Stimulated activated CD4-positive, alpha-beta T cell treated with anti-CD3 and anti-CD28 coated beads, TNF-alpha, amount 100 ng/mL, for 4 hours (primary cell): ENCODE data around the gene ZNF133.
"Not testable (repeated sequence)": the region's sequence is repeated elsewhere in the genome, so short reads cannot be mapped to it uniquely, and the experiment has no call there.

Experiments used
- DNase-seq, 3 experiments: peaks; one replicate each; pipeline ENCODE4 v3.0.0-alpha.2; 2020; ENCODE audit warnings: low read depth in 3 of 3

ZNF133 gene

DNA sequence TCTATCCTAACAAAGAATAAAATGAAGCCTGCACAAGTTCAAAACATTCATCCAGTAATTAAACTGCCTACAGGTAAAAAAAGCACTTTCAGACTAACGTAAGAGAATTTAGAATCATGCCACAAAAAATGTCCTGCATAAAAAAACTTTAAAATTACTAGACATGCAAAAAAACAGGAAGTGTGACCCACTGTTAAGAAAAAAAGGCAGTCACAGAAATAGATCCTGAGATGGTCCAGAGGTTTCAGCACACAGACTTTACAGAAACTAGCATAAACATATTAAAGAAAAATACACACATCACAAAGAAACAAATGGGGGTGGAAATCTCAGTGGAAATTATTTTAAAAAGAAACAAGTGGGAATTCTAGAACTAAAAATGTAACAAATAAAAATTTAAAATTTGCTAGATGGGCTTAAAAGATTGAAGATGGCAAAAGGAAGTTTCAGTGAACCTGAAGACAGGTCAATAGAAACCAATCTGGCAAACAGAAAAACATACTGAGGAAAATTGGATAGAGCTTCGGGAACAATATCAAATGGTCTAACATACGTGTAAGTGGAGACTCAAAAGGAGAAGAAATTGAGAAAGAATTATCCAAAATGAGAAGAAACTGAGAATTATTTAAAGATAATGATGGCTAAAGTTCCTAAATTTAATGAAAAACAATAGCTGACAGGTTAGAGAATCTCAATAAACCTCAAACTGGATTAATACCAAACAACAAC lies 3.4 kb upstream of the ZNF133 start:
- no peak for DNase-seq

DNA sequence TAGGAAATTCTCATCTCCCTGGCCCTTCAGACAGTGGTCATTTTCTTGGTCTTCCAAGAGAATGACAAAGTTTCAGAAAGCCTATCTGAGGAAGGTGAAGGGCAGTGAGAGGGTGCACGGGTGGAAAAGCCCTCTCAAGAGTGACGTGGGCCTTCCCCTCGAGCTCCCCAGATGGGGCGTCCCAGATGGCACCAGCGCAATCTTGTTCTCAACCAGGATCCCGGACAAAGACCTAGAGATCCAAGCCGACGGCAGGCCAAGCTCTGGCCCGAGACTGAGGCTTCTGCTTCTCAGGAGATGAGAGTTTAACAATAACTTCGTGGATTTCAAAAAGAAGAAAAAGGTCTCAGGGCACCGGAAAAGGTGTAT lies 797 bp upstream of the ZNF133 start:
- DNase-seq: no peak

- DNase-seq: no peak
These were observed 481 bp downstream of the ZNF133 start for GRCh38 chr20:18288749-18289267.

DNA sequence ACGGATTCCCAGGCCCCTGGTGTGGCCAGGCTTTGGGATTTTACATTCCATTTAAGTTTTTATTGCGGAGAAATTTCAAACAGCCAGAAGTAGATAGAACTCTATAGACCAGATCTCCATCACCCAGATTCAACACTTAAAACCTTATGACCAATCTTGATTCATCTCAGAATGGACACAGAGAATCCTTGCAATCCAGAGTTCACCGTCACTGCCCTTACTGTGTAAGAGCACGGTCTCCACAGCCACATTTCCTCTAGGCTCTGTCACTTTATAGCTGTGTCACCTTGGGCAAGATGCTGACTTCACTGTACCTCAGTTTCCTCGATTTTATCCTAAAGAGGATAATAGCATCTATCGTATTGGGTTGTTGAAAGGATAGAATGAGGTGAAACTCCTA lies 979 bp downstream of the ZNF133 start:
- DNase-seq: no peak

- DNase-seq: no peak
These were observed 11.0 kb downstream of the ZNF133 start for GRCh38 chr20:18299364-18299763.

DNA sequence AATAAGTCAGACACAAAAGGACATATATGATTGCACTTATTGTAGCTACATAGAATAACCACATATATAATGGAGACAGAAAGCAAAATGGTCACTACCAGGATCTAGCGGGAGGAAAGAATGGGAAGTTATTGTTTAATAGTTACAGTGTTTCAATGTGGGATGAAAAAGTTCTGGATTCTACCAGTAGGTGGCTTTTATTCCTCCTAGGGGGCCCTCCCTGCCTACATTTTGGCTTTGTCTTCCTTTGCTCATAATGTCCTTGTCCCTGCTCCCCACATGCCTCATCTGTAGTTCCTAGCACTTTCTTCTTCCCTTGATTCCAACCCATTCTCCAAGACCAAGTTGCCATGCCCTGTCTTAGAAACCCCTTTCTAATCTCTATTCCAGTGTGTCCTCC lies 16.3 kb downstream of the ZNF133 start:
- DNase-seq: no peak

GRCh38 chr20:18307301-18307700 lies 19.0 kb downstream of the ZNF133 start:
- DNase-seq: no peak

- no peak for DNase-seq
These were observed 21.7 kb downstream of the ZNF133 start for GRCh38 chr20:18310051-18310450.

- no peak for DNase-seq
These were observed 22.3 kb downstream of the ZNF133 start for GRCh38 chr20:18310592-18310991.

DNA sequence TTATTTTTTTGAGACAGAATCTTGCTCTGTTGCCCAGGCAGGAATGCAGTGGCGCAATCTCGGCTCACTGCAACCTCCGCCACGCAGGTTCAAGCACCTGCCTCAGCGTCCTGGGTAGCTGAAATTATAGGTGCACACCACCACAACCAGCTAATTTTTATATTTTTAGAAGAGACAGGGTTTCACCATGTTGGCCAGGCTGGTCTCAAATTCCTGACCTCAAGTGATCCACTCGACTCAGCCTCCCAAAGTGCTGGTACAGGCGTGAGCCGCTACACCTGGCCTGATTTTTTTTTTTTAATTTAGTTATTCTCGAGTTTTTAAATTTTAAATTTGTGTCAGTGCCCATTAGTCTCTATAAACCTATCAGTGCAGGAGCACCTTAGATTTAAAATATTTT lies 24.4 kb downstream of the ZNF133 start:
- no peak for DNase-seq

GRCh38 chr20:18313411-18313810 lies 25.1 kb downstream of the ZNF133 start:
- no peak for DNase-seq

DNA sequence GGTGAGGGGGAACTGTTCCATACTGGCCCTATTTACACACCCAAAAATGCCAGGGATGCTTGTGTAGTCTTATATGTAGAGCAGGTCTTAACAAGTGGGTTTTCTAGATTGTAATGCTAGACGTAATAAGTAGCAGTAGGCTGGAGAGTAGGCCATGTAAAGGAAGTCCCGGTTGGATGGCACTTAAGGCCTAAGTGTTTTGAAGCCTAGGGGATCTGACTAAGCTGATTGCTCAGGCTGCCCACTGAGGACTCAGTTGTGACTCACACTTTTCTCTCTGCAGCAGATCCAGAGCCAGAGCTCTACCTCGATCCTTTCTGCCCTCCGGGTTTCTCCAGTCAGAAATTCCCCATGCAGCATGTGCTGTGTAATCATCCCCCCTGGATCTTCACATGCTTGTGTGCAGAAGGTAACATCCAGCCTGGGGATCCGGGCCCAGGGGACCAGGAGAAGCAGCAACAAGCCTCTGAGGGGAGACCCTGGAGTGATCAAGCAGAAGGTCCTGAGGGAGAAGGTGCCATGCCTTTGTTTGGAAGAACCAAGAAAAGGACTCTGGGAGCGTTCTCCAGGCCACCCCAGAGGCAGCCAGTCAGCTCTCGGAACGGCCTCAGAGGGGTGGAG lies 26.6 kb downstream of the ZNF133 start:
- DNase-seq: no peak

- no peak for DNase-seq
These were observed 27.8 kb downstream of the ZNF133 start for GRCh38 chr20:18316166-18316565.

DNA sequence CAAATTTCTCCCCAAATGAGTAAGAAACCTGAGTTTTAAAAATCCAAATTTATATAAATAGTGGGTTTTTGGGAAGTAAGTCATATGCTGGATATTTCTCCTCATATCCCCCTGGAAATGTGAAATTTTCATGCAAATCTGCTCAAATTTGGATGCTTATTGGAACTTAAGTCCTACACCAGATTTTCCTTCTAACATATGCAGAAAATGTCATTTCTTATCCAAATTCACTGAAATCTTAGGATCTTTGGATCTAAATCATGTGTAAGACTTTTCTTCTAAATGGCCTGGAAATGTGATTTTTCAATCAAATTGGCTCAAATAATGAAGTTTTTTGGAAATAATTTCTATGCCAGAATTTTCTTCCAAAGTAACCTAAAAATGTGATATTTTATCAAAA lies 33.0 kb downstream of the ZNF133 start:
- DNase-seq: no peak

DNA sequence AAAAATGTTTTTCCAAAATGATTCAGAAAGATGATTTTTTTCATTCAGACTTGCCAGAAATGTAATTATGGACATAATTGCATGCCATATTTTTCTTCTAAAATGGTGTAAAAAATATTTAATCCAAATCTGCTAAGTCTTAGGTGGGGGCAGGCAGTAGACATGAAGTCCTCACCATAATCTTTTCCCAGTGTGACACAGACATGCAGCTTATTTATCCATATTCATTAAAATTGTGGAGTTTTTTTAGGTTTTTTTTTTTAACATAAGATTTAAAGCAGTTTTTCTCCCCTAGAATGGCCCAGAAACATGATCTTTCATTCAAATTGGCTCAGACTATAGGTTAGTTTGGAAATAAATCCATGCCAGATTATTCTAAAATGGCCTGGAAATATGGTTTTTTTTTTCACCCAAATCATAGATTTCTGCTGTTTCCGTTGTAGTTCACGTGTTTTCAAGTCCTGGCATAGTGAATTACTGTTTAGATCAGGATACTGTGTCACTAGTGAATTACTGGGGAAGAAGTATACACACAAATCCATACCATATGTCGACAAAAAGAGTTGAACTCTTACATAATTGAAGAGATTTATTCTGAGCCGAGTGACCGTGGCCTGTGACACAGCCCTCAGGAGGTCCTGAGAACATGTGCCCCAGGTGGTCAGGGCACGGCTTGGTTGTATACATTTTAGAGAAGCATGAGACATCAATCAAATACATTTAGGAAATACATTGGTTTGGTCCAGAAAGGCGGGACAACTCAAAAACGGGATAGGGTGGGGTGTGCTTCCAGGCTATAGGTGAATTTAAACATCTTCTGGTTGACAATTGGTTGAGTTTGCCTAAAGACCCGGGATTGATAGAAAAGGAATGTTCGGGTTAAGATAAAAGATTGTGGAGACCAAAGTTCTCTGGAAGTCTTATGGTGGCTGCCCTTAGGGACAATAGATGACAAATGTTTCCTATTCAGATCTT lies 33.9 kb downstream of the ZNF133 start:
- DNase-seq: no peak

- DNase-seq: no peak
These were observed 35.4 kb downstream of the ZNF133 start for GRCh38 chr20:18323705-18324104.

DNA sequence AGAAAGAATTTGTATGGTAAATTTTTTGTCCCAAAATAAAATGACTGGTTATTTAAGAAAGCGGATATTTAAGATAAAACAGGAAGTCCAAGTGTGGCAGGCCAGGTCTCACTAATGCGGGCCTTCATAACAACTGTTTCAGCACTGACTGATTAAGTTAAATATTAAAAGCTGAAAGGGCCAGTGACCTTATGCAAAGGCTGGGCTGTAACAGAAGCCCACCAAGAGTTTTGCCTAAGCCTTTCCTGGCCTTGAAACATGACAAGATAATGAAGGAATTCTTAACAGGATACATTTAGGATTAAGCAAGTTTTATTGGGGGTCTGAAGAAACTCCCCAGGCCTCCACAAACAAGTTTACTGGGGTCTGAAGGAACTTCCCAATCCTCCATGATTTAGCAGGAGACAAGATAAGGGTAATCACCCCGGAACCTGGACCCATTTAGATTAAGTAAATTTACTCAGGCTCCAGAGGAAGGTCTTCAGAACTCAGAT lies 36.3 kb downstream of the ZNF133 start:
- no peak for DNase-seq

- DNase-seq: no peak
These were observed 38.7 kb downstream of the ZNF133 start for GRCh38 chr20:18326990-18327389.

GRCh38 chr20:18331694-18332093 lies 43.4 kb downstream of the ZNF133 start:
- DNase-seq: no peak

DNA sequence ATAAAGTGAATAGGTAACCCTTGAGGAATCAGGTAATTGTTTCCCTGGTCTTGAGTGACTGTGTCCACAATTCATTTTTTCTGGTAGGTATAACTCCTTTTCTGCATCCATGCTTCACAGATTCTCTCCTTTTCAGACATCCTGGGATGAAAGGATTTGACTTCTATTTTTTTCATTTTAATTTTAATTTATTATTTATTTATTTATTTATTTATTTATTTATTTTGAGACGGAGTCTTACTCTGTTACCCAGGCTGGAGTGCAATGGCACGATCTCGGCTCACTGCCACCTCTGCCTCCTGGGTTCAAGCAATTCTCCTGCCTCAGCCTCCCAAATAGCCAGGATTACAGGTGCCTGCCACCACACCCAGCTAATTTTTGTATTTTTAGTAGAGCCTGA lies 61.4 kb downstream of the ZNF133 start:
- not testable (repeated sequence) for DNase-seq

DNA sequence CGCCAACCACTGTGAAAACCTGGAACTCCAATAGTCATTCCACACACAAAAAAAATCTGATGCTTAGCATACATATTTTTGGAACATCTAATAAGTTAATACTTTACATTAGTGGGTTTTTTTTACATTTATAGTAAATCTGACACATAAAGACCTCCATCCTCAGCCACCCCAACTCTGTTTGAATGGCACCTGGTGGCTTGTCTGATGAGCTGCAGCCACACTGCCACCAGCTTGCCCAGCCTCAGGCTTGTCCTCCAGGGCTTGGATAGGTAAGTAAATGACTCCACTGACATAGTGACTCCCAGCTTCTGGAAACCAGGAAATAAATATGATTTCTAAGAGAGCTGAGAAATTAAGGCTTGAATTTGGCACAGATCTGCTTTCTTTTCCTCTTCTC lies 71.5 kb downstream of the ZNF133 start:
- DNase-seq: no peak

DNA sequence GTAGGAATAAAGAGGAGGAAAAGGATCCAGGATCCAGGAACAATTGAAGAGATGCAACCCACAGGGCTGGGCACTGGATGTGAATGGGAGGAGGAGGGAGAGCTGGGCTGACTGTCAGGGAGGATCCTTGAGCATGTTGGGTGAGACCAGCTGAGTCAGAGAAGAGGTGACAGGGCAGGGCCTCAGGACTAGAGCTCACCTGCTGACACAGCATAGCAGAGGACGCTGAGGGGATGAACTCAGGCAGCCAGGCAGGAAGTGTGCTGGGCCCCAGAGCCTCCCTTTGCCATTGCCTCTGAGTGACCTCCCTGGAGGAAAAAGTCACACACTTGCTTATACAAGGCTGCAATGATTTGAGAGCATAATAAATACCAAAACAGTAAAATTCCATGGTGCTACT lies 72.3 kb downstream of the ZNF133 start:
- DNase-seq: no peak
